Testis (tissue), 2 donors: Measurements from ENCODE around the gene CRYBA4.

Source experiments
- POLR2A ChIP-seq: fragments of 450-650 bp; IDR thresholded peaks from one replicate; pipeline ENCODE4 v1.6.1; 2017; ENCODE audit warnings: antibody characterized with exemption, mild to moderate bottlenecking, moderate library complexity
- TF ChIP-seq, protein P1 (sequence below), 3 experiments: fragments of 450-650 bp in 2 of 3; fragments of 200-600 bp in 1 of 3; sonication (generic) in 1 of 3; IDR thresholded peaks; one replicate each; pipeline ENCODE4 v1.5.1; 2016 to 2019; ENCODE audit warnings: antibody characterized with exemption in 3 of 3, mild to moderate bottlenecking in 2 of 3, moderate library complexity in 1 of 3

DNA sequence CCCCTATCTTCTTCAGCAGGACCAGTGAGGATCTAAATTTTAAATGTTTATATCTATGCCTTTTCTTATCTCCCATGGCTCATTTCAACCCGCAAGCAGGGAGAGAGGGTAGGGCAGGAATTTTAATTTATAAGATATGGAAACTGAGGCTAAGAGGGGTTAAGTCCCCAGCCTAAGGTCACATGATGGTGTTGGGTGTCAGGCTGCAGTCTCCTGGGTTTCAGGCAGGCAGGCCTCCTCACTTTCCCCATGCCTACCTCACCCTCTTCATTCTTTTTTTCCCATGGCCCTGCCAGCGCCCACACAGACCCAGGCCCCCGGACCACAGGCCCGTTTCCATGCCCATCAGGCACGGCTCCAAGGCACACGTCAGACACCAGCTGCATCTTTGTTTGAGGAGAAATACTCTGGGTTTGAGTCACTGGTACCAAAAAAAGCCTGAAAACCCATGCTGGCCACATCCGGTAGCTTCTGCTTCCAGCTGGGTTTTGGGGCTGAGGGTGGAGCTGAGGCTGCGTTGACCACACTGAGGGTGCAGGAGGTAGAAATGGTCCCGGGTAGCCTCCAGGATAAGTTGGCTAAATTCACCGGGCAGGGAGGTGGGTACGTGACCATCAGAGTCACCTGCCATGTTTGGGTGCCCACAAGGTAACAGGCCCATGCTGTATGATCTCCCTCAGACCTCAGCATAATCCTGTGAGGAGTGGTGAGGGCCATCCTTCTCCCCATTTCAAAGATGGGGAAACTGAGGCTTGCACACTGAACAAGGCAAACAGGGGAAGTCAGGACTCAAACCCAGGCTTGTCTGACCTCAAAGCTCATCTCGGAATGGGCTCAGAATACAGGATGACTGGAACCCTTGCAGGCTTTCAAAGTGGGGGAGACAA is 11.4 kb upstream of the CRYBA4 start:
- TF ChIP-seq POLR2A: no peak
- TF ChIP-seq, protein P1, sequence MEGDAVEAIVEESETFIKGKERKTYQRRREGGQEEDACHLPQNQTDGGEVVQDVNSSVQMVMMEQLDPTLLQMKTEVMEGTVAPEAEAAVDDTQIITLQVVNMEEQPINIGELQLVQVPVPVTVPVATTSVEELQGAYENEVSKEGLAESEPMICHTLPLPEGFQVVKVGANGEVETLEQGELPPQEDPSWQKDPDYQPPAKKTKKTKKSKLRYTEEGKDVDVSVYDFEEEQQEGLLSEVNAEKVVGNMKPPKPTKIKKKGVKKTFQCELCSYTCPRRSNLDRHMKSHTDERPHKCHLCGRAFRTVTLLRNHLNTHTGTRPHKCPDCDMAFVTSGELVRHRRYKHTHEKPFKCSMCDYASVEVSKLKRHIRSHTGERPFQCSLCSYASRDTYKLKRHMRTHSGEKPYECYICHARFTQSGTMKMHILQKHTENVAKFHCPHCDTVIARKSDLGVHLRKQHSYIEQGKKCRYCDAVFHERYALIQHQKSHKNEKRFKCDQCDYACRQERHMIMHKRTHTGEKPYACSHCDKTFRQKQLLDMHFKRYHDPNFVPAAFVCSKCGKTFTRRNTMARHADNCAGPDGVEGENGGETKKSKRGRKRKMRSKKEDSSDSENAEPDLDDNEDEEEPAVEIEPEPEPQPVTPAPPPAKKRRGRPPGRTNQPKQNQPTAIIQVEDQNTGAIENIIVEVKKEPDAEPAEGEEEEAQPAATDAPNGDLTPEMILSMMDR (IDR thresholded peaks at IDR 0.05): no peak
